Measurements from ENCODE around the gene USP47.

GRCh38 chr11:12003336-12003735 lies 161.6 kb downstream of the USP47 start:
- TF ChIP-seq CTCF (IDR thresholded peaks at IDR 0.05) = no peak
- no peak for TF ChIP-seq EZH2 (IDR thresholded peaks at IDR 0.05)
- TF ChIP-seq EZH2phosphoT487 (IDR thresholded peaks at IDR 0.05) = no peak

All from neural progenitor cell (in vitro differentiated cells).